Measurements from ENCODE around the gene SLC4A2. TPM values are rescaled to one million over a fixed set of nuclear protein-coding genes. Genes with fewer than 3 reads are reported as not detected.

Gene SLC4A2
- total RNA-seq, 1 experiment from 2014 or later: 1,005 TPM

Other genes starting within 250 kb of the SLC4A2 start
- 25.2 and 25.8 TPM in 2 replicates for gene AOC1, start 207.1 kb upstream of the SLC4A2 start, total RNA-seq (2014; rRNA removed; shearing (Covaris generic))
- 2.2 and 2.8 TPM in 2 replicates for gene KCNH2, start 81.3 kb upstream of the SLC4A2 start, total RNA-seq (2014; rRNA removed; shearing (Covaris generic))
- gene NOS3, start 68.6 kb upstream of the SLC4A2 start, total RNA-seq (2014; rRNA removed; shearing (Covaris generic)): 6.7 and 13.0 TPM in 2 replicates
- gene ATG9B, start 35.1 kb upstream of the SLC4A2 start, total RNA-seq (2014; rRNA removed; shearing (Covaris generic)): 0.47 and 1.0 TPM in 2 replicates
- 81.6 and 97.8 TPM in 2 replicates for gene ABCB8, start 31.1 kb upstream of the SLC4A2 start, total RNA-seq (2014; rRNA removed; shearing (Covaris generic))
- 1.5 and 2.2 TPM in 2 replicates for gene ASIC3, start 11.1 kb upstream of the SLC4A2 start, total RNA-seq (2014; rRNA removed; shearing (Covaris generic))
- gene CDK5, start 1.7 kb upstream of the SLC4A2 start, total RNA-seq (2014; rRNA removed; shearing (Covaris generic)): 43.6 and 62.6 TPM in 2 replicates
- 265 and 300 TPM in 2 replicates for gene FASTK, start 21.2 kb downstream of the SLC4A2 start, total RNA-seq (2014; rRNA removed; shearing (Covaris generic))
- 258 and 264 TPM in 2 replicates for gene TMUB1, start 23.9 kb downstream of the SLC4A2 start, total RNA-seq (2014; rRNA removed; shearing (Covaris generic))
- 140 and 162 TPM in 2 replicates for gene AGAP3, start 26.9 kb downstream of the SLC4A2 start, total RNA-seq (2014; rRNA removed; shearing (Covaris generic))
- not detected in 2 replicates for gene GBX1, start 108.1 kb downstream of the SLC4A2 start, total RNA-seq (2014; rRNA removed; shearing (Covaris generic))
- not detected in 2 replicates for gene ASB10, start 127.7 kb downstream of the SLC4A2 start, total RNA-seq (2014; rRNA removed; shearing (Covaris generic))
- gene H2BK1, start 150.9 kb downstream of the SLC4A2 start, total RNA-seq (2014; rRNA removed; shearing (Covaris generic)): not detected in 2 replicates
- 80.2 and 82.5 TPM in 2 replicates for gene ABCF2, start 167.6 kb downstream of the SLC4A2 start, total RNA-seq (2014; rRNA removed; shearing (Covaris generic))
- 72.5 and 87.7 TPM in 2 replicates for gene CHPF2, start 172.9 kb downstream of the SLC4A2 start, total RNA-seq (2014; rRNA removed; shearing (Covaris generic))
- 1.1 and 1.3 TPM in 2 replicates for gene SMARCD3, start 189.1 kb downstream of the SLC4A2 start, total RNA-seq (2014; rRNA removed; shearing (Covaris generic))

All from HT-29 (cell line).